Activated CD4-positive, alpha-beta T cell treated with anti-CD3 and anti-CD28 coated beads, Interleukin-10, Interleukin-2, amounts not matched to agents 100 ng/mL and 50 ng/mL, durations not matched to agents 16 hours and 8 hours (primary cell): Measurements from ENCODE around the gene ZBTB33.

Source experiments
- DNase-seq: peaks from one replicate; pipeline ENCODE4 v3.0.0-alpha.2; 2020

ZBTB33 gene

GRCh38 chrX:120250522-120251271 lies at the start of gene ZBTB33:
Gene ZBTB33, plus strand, starts transcription at chrX:120250812. Its CDS starts 2,604 bp downstream, at chrX:120253416.
- peak; percentile 93 for DNase-seq

- no peak for DNase-seq
Measured at GRCh38 chrX:120200851-120201250, 49.8 kb upstream of the ZBTB33 start.

GRCh38 chrX:120205816-120206753 lies 44.5 kb upstream of the ZBTB33 start:
- DNase-seq: no peak

- DNase-seq: no peak
Measured at GRCh38 chrX:120207009-120207605, 43.5 kb upstream of the ZBTB33 start.

- peak; percentile 67 for DNase-seq
Measured at GRCh38 chrX:120213438-120214265, 37.0 kb upstream of the ZBTB33 start.

GRCh38 chrX:120223374-120223773 lies 27.2 kb upstream of the ZBTB33 start:
- no peak for DNase-seq

GRCh38 chrX:120224388-120224787 lies 26.2 kb upstream of the ZBTB33 start:
- DNase-seq: no peak

- DNase-seq: no peak
Measured at GRCh38 chrX:120228187-120228908, 22.3 kb upstream of the ZBTB33 start.

- DNase-seq: no peak
Measured at GRCh38 chrX:120235284-120235683, 15.3 kb upstream of the ZBTB33 start.

- no peak for DNase-seq
Measured at GRCh38 chrX:120236687-120237479, 13.7 kb upstream of the ZBTB33 start.

- no peak for DNase-seq
Measured at GRCh38 chrX:120238933-120239332, 11.7 kb upstream of the ZBTB33 start.

GRCh38 chrX:120242813-120243212 lies 7.8 kb upstream of the ZBTB33 start:
- no peak for DNase-seq

- no peak for DNase-seq
Measured at GRCh38 chrX:120244395-120244734, 6.2 kb upstream of the ZBTB33 start.

- DNase-seq: peak; percentile 72
Measured at GRCh38 chrX:120244735-120245498, 5.7 kb upstream of the ZBTB33 start.

- peak; percentile 28 for DNase-seq
Measured at GRCh38 chrX:120251471-120252011, 929 bp downstream of the ZBTB33 start.

GRCh38 chrX:120253784-120254183 lies 3.2 kb downstream of the ZBTB33 start:
- no peak for DNase-seq

- DNase-seq: no peak
Measured at GRCh38 chrX:120260369-120260768, 9.8 kb downstream of the ZBTB33 start.

GRCh38 chrX:120262859-120263708 lies 12.5 kb downstream of the ZBTB33 start:
- DNase-seq: no peak

GRCh38 chrX:120264341-120264740 lies 13.7 kb downstream of the ZBTB33 start:
- no peak for DNase-seq
